HCT116 (cell line): ENCODE data around the gene ALX4. TPM values are rescaled to one million over a fixed set of nuclear protein-coding genes. Genes with fewer than 3 reads are reported as not detected.

Experiments
- ATAC-seq: fragments of 200-7000 bp; cut with Tn5 transposase; 2 replicates; pipeline ENCODE4 v1.9.1; 2020; ENCODE audit warnings: mild to moderate bottlenecking, moderate library complexity
- BruUV-seq: library from RNA; stranded (reverse); fragments of 400-500 nt; replicated peaks from 2 replicates; lab custom pipeline; 2021; lab: Mats Ljungman, UMichigan
- CTCF ChIA-PET: fragments of 300-600 bp; sonication (Branson Sonifier 250); formaldehyde crosslinking; loops from one replicate; lab custom pipeline; 2021; ENCODE audit warnings: antibody characterized with exemption; lab: Charles Lee
- POLR2A ChIA-PET: fragments of 300-600, 350-600 bp; sonication (Branson Sonifier 250); formaldehyde crosslinking; loops from one replicate; lab custom pipeline; 2021; ENCODE audit warnings: antibody characterized with exemption; lab: Charles Lee
- RAD21 ChIA-PET, 2 experiments: fragments of 300-600 bp; sonication (Branson Sonifier 250); formaldehyde crosslinking; loops; one replicate each; lab custom pipeline; 2023; ENCODE audit warnings: low total read pairs in 2 of 2; ENCODE audit not compliant: uncharacterized antibody in 2 of 2, unreplicated experiment in 2 of 2, low non-redundant PET in 1 of 2; lab: Charles Lee
- DNase-seq: peaks from one replicate; pipeline ENCODE4 v3.0.0-alpha.2; 2010; ENCODE audit warnings: low read depth, low spot score
- H2AFZ ChIP-seq: fragments of 200-600 bp; shearing (Covaris generic), sonication (generic); 2 replicates; pipeline ENCODE4 v1.6.1; 2017; ENCODE audit warnings: low read depth, mixed run types, mixed read lengths, antibody characterized with exemption, low read length; ENCODE audit not compliant: poor library complexity, severe bottlenecking
- H3K27ac ChIP-seq: 2 replicates; pipeline ENCODE4 v1.5.1; 2012; ENCODE audit warnings: low read depth, low read length
- H3K27me3 ChIP-seq: fragments of 200-600 bp; sonication (generic); 2 replicates; pipeline ENCODE4 v1.6.1; 2016; ENCODE audit warnings: mixed run types, low read length, mixed read lengths; ENCODE audit not compliant: insufficient read depth
- H3K36me3 ChIP-seq, 2 experiments: fragments of 200-500 bp in 1 of 2; fragments of 200-600 bp in 1 of 2; sonication (Bioruptor generic) in 1 of 2; sonication (generic) in 1 of 2; 2 replicates each; pipeline versions ENCODE4 v1.5.1 to v1.6.1; 2014 to 2016; ENCODE audit warnings: low read length in 2 of 2, inconsistent platforms in 1 of 2, mixed read lengths in 1 of 2, mixed run types in 1 of 2; ENCODE audit not compliant: insufficient read depth in 2 of 2, control insufficient read depth in 1 of 2
- H3K4me1 ChIP-seq, 2 experiments: fragments of 200-600 bp in 1 of 2; sonication (generic) in 1 of 2; 2 replicates each; pipeline versions ENCODE4 v1.5.1 to v1.6.1; 2012 to 2017; ENCODE audit warnings: low read length in 2 of 2, inconsistent platforms in 1 of 2, mild to moderate bottlenecking in 1 of 2, mixed read lengths in 1 of 2, mixed run types in 1 of 2, moderate library complexity in 1 of 2; ENCODE audit not compliant: insufficient read depth in 2 of 2, control insufficient read depth in 1 of 2
- H3K4me2 ChIP-seq: fragments of 200-600 bp; sonication (generic); 2 replicates; pipeline ENCODE4 v1.6.1; 2017; ENCODE audit warnings: mixed run types, low read length, mixed read lengths
- H3K4me3 ChIP-seq, 2 experiments: fragments of 200-600 bp in 1 of 2; sonication (generic) in 1 of 2; replicated peaks in 1 of 2; 2 replicates each; pipeline ENCODE4 v1.5.1; 2011 to 2016; ENCODE audit warnings: low read length in 2 of 2, control low read depth in 1 of 2, low read depth in 1 of 2, mild to moderate bottlenecking in 1 of 2, mixed read lengths in 1 of 2, mixed run types in 1 of 2
- H3K79me2 ChIP-seq: fragments of 200-600 bp; sonication (generic); 2 replicates; pipeline ENCODE4 v1.6.1; 2017; ENCODE audit warnings: mild to moderate bottlenecking, mixed run types, low read length, moderate library complexity, mixed read lengths; ENCODE audit not compliant: insufficient read depth
- H3K9ac ChIP-seq: fragments of 200-600 bp; sonication (generic); 2 replicates; pipeline ENCODE4 v1.6.1; 2016; ENCODE audit warnings: low read length, mixed read lengths
- H3K9me2 ChIP-seq: fragments of 200-600 bp; sonication (generic), shearing (Covaris generic); 2 replicates; pipeline ENCODE4 v1.6.1; 2017; ENCODE audit warnings: mixed run types, mild to moderate bottlenecking, moderate library complexity; ENCODE audit not compliant: insufficient read depth
- H3K9me3 ChIP-seq, 2 experiments: fragments of 200-500 bp in 1 of 2; fragments of 200-600 bp in 1 of 2; sonication (Bioruptor generic) in 1 of 2; sonication (generic) in 1 of 2; 2 replicates each; pipeline ENCODE4 v1.6.1; 2014 to 2017; ENCODE audit warnings: low read length in 2 of 2, mixed read lengths in 2 of 2, inconsistent platforms in 1 of 2, low read depth in 1 of 2, mild to moderate bottlenecking in 1 of 2, mixed run types in 1 of 2, moderate library complexity in 1 of 2; ENCODE audit not compliant: control insufficient read depth in 1 of 2, insufficient read depth in 1 of 2
- H4K20me1 ChIP-seq: fragments of 200-600 bp; sonication (generic), shearing (Covaris generic); 2 replicates; pipeline ENCODE4 v1.6.1; 2017; ENCODE audit warnings: mixed run types, mild to moderate bottlenecking, moderate library complexity; ENCODE audit not compliant: insufficient read depth
- ATF3 ChIP-seq: IDR thresholded peaks from 2 replicates; pipeline ENCODE4 v1.6.1; 2012
- CTCF ChIP-seq, 3 experiments: fragments of 200-600 bp in 1 of 3; sonication (generic) in 1 of 3; IDR thresholded peaks in 2 of 3; conservative IDR thresholded peaks in 1 of 3; 2 replicates each; pipeline ENCODE4 v1.5.1; 2012 to 2017; ENCODE audit warnings: low read depth in 2 of 3, low read length in 2 of 3, antibody characterized with exemption in 1 of 3, borderline replicate concordance in 1 of 3, control low read depth in 1 of 3, mild to moderate bottlenecking in 1 of 3, mixed read lengths in 1 of 3, mixed run types in 1 of 3, moderate library complexity in 1 of 3; ENCODE audit not compliant: insufficient read depth in 1 of 3
- ELF1 ChIP-seq: IDR thresholded peaks from 2 replicates; pipeline ENCODE4 v1.6.1; 2012; ENCODE audit warnings: low read depth, borderline replicate concordance
- EZH2 ChIP-seq: fragments of 200-600 bp; sonication (generic); IDR thresholded peaks from 2 replicates; pipeline ENCODE4 v1.6.1; 2017; ENCODE audit warnings: antibody characterized with exemption, mixed run types
- FOSL1 ChIP-seq: IDR thresholded peaks from 2 replicates; pipeline ENCODE4 v1.6.1; 2012; ENCODE audit warnings: low read depth
- JUND ChIP-seq: IDR thresholded peaks from 2 replicates; pipeline ENCODE4 v1.6.1; 2012
- MAX ChIP-seq: IDR thresholded peaks from 2 replicates; pipeline ENCODE4 v1.6.1; 2012
- POLR2A ChIP-seq: IDR thresholded peaks from 2 replicates; pipeline ENCODE4 v1.7.0; 2011; ENCODE audit warnings: borderline replicate concordance; ENCODE audit not compliant: insufficient read depth, insufficient read length; ENCODE audit errors: extremely low read depth
- RAD21 ChIP-seq: IDR thresholded peaks from 2 replicates; pipeline ENCODE4 v1.6.1; 2012; ENCODE audit warnings: low read depth, mild to moderate bottlenecking
- REST ChIP-seq: IDR thresholded peaks from 2 replicates; pipeline ENCODE4 v1.6.1; 2012; ENCODE audit warnings: low read depth
- SRF ChIP-seq: IDR thresholded peaks from 2 replicates; pipeline ENCODE4 v1.6.1; 2012; ENCODE audit warnings: low read depth
- TCF7L2 ChIP-seq: IDR thresholded peaks from 2 replicates; pipeline ENCODE4 v1.7.0; 2011; ENCODE audit warnings: borderline replicate concordance, inconsistent platforms; ENCODE audit not compliant: insufficient read depth, insufficient read length; ENCODE audit errors: extremely low read depth
- YY1 ChIP-seq: IDR thresholded peaks from 2 replicates; pipeline ENCODE4 v1.6.1; 2011; ENCODE audit warnings: low read length, low read depth, moderate library complexity, mild to moderate bottlenecking; ENCODE audit not compliant: insufficient replicate concordance; ENCODE audit errors: extremely low read depth
- ZBTB33 ChIP-seq: IDR thresholded peaks from 2 replicates; pipeline ENCODE4 v1.6.1; 2011; ENCODE audit warnings: mild to moderate bottlenecking, low read length, moderate library complexity; ENCODE audit not compliant: insufficient replicate concordance; ENCODE audit errors: extremely low read depth
- ZNF274 ChIP-seq: fragments of 200-500 bp; sonication (Bioruptor generic); IDR thresholded peaks from 2 replicates; pipeline ENCODE4 v1.6.1; 2014; ENCODE audit warnings: mild to moderate bottlenecking, low read depth, low read length, inconsistent platforms
- intact Hi-C: fragments of 100-400 bp; cut with micrococcal nuclease; formaldehyde crosslinking; loops from 2 replicates; pipeline ENCODE4 v1.10.0; 2022
- total RNA-seq: library from RNA; stranded (reverse); gene quantifications from one replicate; pipeline ENCODE4 v1.2.1, GENCODE V29; 2021; ENCODE audit not compliant: unreplicated experiment

The ALX4 gene
- total RNA-seq, 1 experiment from 2014 or later: not detected

- no peak for TF ChIP-seq TCF7L2
- TF ChIP-seq ELF1: no peak
- TF ChIP-seq POLR2A: no peak
- no peak for TF ChIP-seq EZH2
- TF ChIP-seq, all 23 proteins: peak for 0
Measured at GRCh38 chr11:44268614-44269080, 41.3 kb downstream of the ALX4 start (continued).

- ChIA-PET CTCF (no interaction called here), POLR2A (no interaction called here), RAD21 (no interaction called here)
- no peaks in the 10 kb centered on the region for H4K20me1 ChIP-seq
- no peak overlapping the region for H2AFZ ChIP-seq
- no peaks in the 10 kb centered on the region for H3K27me3 ChIP-seq
- H3K36me3 ChIP-seq: no peaks in the 10 kb centered on the region
- ATAC-seq: no peak
- no peaks in the 10 kb centered on the region for H3K79me2 ChIP-seq
- no peak overlapping the region for H3K4me3 ChIP-seq
- no peaks in the 10 kb centered on the region for H3K9me2 ChIP-seq
- no peak for DNase-seq
- no peak overlapping the region for H3K4me2 ChIP-seq
- H3K9ac ChIP-seq: no peak overlapping the region
- H3K9me3 ChIP-seq: no peaks in the 10 kb centered on the region
- intact Hi-C loops: no loop called here
- BruUV-seq: no TSS peak
- H3K27ac ChIP-seq: no peak overlapping the region
- no peaks in the 10 kb centered on the region for H3K4me1 ChIP-seq
- TF ChIP-seq RAD21: no peak
- TF ChIP-seq SRF: no peak
- no peak for TF ChIP-seq JUND
- no peak for TF ChIP-seq MAX
- TF ChIP-seq EZH2: no peak
- TF ChIP-seq ZBTB33: no peak
- no peak for TF ChIP-seq YY1
- no peak for TF ChIP-seq CTCF (IDR thresholded peaks at IDR 0.05 in 2 of 3, conservative IDR thresholded peaks at IDR 0.05 in 1 of 3; ENCODE audit: borderline replicate concordance in 1 of 3, insufficient read depth in 1 of 3, low read depth in 2 of 3, low read length in 2 of 3)
- no peak for TF ChIP-seq REST
- TF ChIP-seq ZNF274: no peak
- TF ChIP-seq ATF3: no peak
- TF ChIP-seq FOSL1: no peak
Measured at GRCh38 chr11:44267750-44268613, 42.0 kb downstream of the ALX4 start.
